ENCODE results near the gene PON2. TPM values are rescaled to one million over a fixed set of nuclear protein-coding genes. Genes with fewer than 3 reads are reported as not detected.
A peak's percentile ranks its signal among the peaks of the same experiment; 100 is the strongest.

PON2 gene
- total and polyA plus RNA-seq, 8 donors = 192 to 511 (median 294) TPM

DNA sequence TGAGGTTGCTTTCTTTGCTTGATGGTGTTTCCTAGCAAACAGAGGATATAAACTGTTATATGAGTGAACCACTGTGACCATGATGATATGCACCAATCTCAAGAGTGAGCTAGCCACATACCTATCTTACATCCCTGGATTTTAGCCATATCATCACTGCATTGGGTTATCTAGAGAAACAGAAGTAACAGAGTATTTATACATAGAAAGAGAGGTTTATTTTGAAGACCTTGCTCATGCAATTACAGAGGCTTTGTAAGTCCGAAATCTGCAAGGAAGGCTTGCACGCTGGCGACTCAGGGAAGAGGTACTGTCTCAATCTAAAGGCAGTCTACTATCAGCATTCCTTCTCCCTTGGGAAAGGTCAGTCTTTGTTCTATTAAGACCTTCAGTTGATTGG, 11.8 kb upstream of the PON2 start:
- ATAC-seq = no peak
- H3K27ac ChIP-seq = no peak overlapping the region

DNA sequence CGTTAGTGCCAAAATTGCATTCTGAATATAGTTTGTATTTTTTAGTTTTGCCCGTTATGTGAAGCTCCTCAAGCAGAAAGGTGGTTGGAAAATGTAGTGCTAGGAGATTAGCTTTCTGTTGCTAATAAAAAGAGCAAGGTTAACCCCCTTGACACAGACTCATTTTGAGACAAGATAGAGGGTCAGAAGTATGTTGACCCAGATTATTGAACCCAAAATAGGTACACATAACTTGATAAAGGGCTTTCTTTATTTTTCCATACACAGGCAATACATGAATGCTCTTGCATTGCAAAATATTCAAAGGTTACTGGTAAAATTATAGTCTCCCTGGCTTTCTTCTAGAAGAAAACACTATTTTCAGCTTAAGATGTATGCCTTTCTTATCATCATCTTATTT, 10.0 kb upstream of the PON2 start:
- Histone ChIP-seq H3K27ac (no peak overlapping the region), H3K36me3 (no peaks in the 10 kb centered on the region), H3K4me3 (no peak overlapping the region), H3K4me1 (no peaks in the 10 kb centered on the region), H3K27me3 (no peaks in the 10 kb centered on the region), H3K9me3 (no peaks in the 10 kb centered on the region)
- ATAC-seq (no peak), DNase-seq (no peak)
- TF ChIP-seq, protein P1, sequence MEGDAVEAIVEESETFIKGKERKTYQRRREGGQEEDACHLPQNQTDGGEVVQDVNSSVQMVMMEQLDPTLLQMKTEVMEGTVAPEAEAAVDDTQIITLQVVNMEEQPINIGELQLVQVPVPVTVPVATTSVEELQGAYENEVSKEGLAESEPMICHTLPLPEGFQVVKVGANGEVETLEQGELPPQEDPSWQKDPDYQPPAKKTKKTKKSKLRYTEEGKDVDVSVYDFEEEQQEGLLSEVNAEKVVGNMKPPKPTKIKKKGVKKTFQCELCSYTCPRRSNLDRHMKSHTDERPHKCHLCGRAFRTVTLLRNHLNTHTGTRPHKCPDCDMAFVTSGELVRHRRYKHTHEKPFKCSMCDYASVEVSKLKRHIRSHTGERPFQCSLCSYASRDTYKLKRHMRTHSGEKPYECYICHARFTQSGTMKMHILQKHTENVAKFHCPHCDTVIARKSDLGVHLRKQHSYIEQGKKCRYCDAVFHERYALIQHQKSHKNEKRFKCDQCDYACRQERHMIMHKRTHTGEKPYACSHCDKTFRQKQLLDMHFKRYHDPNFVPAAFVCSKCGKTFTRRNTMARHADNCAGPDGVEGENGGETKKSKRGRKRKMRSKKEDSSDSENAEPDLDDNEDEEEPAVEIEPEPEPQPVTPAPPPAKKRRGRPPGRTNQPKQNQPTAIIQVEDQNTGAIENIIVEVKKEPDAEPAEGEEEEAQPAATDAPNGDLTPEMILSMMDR (IDR thresholded peaks at IDR 0.05) = no peak
- intact Hi-C loops (cut with DNase I) = no loop called here

More for the DNA sequence above, 11.8 kb upstream of the PON2 start:
- intact Hi-C loops (cut with DNase I) = no loop called here
- TF ChIP-seq, protein P1 (IDR thresholded peaks at IDR 0.05) = no peak
- H3K9me3 ChIP-seq = no peaks in the 10 kb centered on the region
- no peak for DNase-seq
- no peak overlapping the region for H3K4me3 ChIP-seq
- no peaks in the 10 kb centered on the region for H3K4me1 ChIP-seq
- H3K36me3 ChIP-seq = no peaks in the 10 kb centered on the region
- H3K27me3 ChIP-seq = no peaks in the 10 kb centered on the region

DNA sequence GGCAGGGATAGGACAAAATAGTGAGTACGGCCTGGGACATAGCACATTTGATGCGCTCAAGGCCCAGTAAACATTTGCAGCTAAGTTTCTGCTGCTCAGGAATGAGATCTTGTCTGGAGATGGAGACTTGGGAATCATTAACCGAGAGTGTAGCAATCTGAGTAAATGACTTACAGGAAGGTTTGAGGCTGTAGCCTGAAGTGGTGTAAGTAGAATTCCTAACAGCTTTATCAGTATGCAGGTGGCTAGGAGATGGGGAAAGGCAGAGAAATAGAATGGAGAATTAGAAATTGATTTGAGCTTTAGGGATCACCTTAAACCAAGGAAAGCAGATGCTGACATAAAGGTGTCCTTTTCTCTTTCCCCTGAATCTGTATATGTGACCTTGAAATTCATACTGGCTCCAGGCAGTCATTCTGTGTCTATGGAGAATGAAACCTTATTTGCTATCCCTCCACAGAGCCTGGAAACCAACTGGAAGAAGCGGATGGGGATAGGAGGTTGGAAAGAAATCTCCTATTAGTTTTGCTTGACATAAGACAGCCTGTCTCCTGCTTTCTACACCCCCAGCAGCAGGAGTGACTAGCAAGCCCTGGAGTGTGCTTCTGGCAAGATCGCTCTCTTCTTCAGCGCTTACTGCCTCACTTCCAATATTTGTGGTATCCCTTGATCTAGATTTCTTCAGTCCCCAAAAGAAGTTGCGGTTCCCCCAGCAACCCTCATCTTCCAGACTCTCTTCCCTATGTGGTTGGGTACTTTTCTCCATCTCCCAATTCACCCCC, 6.4 kb upstream of the PON2 start:
- DNase-seq (peak in 2 of 4 donors; percentile 18 to 40), ATAC-seq (peak; percentile 94)
- Histone ChIP-seq H3K27ac (peak overlapping the region; percentile 30 to 51), H3K4me3 (no peak overlapping the region), H3K27me3 (no peaks in the 10 kb centered on the region), H3K9me3 (no peaks in the 10 kb centered on the region), H3K4me1 (no peaks in the 10 kb centered on the region), H3K36me3 (no peaks in the 10 kb centered on the region)
- TF ChIP-seq, protein P1 (IDR thresholded peaks at IDR 0.05) = no peak
- intact Hi-C loops (cut with DNase I) = no loop called here

DNA sequence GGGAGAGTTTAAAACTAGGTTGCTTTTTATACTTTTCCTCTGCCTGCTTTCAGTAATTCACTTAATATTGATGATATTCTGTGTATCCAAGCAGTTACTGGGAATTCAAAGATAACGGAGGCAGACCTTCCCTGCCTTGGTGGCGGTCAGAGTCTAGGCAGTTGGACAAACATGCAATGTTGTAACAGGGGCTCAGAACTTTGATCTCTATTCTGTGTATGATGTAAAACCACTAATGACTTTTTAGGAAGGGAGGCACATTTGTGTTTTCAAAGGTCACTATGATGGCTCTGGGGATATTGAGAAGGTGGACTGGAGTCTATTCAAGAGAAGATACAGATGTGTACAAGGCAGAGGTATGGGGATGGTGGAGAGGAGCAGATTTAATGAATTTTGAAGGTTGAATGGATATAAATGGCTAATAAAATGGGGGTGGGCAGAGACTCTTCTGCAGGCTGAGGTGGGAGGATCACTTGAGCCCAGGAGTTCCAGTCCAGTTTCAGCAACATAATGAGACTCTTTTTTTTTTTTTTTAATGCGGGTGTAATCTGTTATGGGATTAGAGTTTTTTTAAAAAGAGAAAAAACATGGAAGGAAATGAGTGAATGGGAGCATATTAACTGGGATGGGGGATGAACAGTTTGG, 5.7 kb upstream of the PON2 start:
- no peaks in the 10 kb centered on the region for H3K36me3 ChIP-seq
- no peaks in the 10 kb centered on the region for H3K9me3 ChIP-seq
- intact Hi-C loops (cut with DNase I) = no loop called here
- H3K27me3 ChIP-seq = no peaks in the 10 kb centered on the region
- DNase-seq (no peak), ATAC-seq (no peak)
- H3K4me3 ChIP-seq = no peak overlapping the region
- TF ChIP-seq, protein P1 (IDR thresholded peaks at IDR 0.05) = no peak
- H3K27ac ChIP-seq = peak overlapping the region; percentile 30 to 51
- H3K4me1 ChIP-seq = peaks cover 0 to 1% of the 10 kb centered on the region in 2 donors

DNA sequence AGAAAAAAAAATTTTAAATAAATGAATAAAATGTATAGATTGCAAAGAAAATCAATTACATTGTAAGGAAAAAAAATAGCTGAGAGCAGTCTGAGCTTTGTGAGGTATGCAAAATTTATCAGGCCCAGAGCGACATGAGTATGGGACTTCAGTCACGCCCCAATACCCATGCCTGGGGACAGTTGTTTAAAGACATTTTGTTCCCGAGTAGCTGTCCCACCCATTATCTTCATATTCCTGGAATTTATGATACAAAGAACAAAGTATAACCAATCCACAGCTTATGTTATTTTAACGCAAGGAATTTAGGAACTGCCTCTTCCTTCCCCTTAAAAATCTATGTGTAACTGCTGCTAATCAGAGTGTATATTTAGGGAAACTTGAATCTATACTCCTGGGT, 1.6 kb upstream of the PON2 start:
- peaks cover 7 to 16% of the 10 kb centered on the region in 2 donors for H3K4me1 ChIP-seq
- intact Hi-C loops (cut with DNase I) = no loop called here
- peak overlapping the region; percentile 16 to 93 for H3K27ac ChIP-seq
- no peaks in the 10 kb centered on the region for H3K9me3 ChIP-seq
- no peak overlapping the region for H3K4me3 ChIP-seq
- H3K27me3 ChIP-seq = no peaks in the 10 kb centered on the region
- H3K36me3 ChIP-seq = no peaks in the 10 kb centered on the region
- TF ChIP-seq, protein P1 (IDR thresholded peaks at IDR 0.05) = no peak
- DNase-seq = no peak
- ATAC-seq = no peak
